Measurements from ENCODE around the gene NHP2.

Gene NHP2

GRCh38 chr5:178126556-178126955 lies 27.1 kb downstream of the NHP2 start:
- Histone ChIP-seq H3K4me3 (ENCODE audit: low read depth, low read length) (no peak overlapping the region), H3K4me1 (ENCODE audit: control insufficient read depth, insufficient read depth, low read length) (peaks cover 18% of the 10 kb centered on the region), H3K27me3 (ENCODE audit: control insufficient read depth, insufficient read depth, low read length) (no peaks in the 10 kb centered on the region), H3K36me3 (ENCODE audit: control insufficient read depth, insufficient read depth, low read length) (peaks cover 22% of the 10 kb centered on the region), H3K9ac (ENCODE audit: low read depth, low read length) (no peak overlapping the region), H3K9me3 (ENCODE audit: control insufficient read depth, insufficient read depth, low read length) (no peaks in the 10 kb centered on the region)

DNA sequence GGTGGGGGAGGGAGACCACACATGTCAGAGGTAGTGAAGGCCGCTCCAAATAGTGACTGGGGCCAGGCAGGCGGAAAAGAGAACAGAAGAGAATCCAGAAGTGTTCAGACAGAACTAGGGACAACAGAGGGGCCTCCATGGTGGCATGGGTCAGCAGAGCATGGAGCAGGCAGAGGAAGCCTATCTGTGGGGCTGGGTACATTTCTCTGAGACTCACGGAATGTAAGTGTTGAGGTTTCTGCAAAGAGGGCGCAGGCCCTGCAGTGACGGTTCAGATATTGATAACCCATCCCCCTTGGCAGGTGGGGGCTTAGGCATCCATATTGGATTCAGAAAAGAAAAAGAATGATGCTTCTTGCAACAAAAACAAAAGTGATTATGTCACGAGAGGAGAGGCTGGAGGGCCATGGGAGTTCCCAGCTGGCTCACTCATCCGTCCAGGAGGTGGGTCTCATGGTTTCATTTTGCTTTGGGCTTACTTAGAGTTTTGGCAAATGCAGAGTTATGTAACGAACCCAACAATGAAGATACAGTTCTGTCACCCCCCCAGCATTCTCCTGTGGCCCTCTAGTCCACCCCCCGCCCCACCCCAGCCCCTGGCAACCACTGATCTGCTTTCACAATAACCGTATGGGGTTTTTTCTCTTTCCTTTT lies 28.3 kb downstream of the NHP2 start:
- no peaks in the 10 kb centered on the region for H3K27me3 ChIP-seq (ENCODE audit: control insufficient read depth, insufficient read depth, low read length)
- peaks cover 18% of the 10 kb centered on the region for H3K4me1 ChIP-seq (ENCODE audit: control insufficient read depth, insufficient read depth, low read length)
- no peaks in the 10 kb centered on the region for H3K9me3 ChIP-seq (ENCODE audit: control insufficient read depth, insufficient read depth, low read length)
- H3K4me3 ChIP-seq (ENCODE audit: low read depth, low read length), result no peak overlapping the region
- peak overlapping the region; percentile 37 for H3K9ac ChIP-seq (ENCODE audit: low read depth, low read length)
- peaks cover 33% of the 10 kb centered on the region for H3K36me3 ChIP-seq (ENCODE audit: control insufficient read depth, insufficient read depth, low read length)

DNA sequence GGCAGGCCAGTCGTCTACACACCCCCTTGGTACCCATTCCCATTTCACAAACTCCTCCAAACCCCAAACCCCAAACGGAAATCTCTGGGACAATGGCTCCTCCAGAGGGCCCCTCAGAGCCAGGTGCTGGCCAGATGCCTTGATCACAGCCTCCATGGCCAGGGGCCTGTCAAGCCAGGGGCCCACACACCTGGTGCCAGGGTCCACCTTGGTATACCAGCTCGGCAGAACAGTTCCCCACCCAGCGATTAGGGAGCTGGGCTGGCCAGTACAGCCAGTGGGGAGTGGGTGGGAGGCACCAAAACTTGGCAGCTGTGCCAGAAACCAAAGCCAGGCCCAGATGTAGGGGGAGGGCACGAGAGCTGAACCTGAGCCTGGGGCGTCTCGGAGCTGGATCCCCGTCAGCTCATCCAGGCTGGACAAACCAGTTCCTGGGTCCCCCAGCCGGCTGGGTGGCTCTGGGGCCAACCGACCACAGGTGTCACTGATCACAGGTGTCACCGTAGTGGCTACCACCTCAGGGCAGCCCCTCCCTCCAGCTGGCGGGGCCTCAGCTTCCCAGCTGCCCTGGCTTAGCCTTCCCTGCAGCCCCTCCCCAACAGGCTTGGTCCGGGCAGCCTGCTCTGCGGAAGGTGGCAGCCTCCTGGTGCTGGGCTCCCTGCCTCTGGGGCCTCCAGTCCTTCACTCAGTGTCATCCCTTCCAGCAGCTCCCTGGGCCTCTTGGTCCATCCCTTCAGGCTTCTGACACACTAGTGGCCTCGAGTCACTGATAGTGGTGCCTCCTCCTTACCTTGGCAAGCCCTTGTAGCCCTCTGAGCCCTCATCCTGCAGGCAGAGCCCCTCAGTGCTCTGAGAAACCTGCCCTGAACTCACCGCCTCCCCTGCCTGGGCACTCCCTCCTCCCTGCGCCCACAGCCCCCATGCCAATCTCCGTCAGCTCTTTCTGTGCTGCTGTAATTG lies 29.4 kb downstream of the NHP2 start:
- H3K36me3 ChIP-seq (ENCODE audit: control insufficient read depth, insufficient read depth, low read length), result peaks cover 41% of the 10 kb centered on the region
- H3K27me3 ChIP-seq (ENCODE audit: control insufficient read depth, insufficient read depth, low read length), result no peaks in the 10 kb centered on the region
- H3K4me1 ChIP-seq (ENCODE audit: control insufficient read depth, insufficient read depth, low read length), result peaks cover 16% of the 10 kb centered on the region
- peak overlapping the region; percentile 24 for H3K9ac ChIP-seq (ENCODE audit: low read depth, low read length)
- H3K4me3 ChIP-seq (ENCODE audit: low read depth, low read length), result no peak overlapping the region
- no peaks in the 10 kb centered on the region for H3K9me3 ChIP-seq (ENCODE audit: control insufficient read depth, insufficient read depth, low read length)

DNA sequence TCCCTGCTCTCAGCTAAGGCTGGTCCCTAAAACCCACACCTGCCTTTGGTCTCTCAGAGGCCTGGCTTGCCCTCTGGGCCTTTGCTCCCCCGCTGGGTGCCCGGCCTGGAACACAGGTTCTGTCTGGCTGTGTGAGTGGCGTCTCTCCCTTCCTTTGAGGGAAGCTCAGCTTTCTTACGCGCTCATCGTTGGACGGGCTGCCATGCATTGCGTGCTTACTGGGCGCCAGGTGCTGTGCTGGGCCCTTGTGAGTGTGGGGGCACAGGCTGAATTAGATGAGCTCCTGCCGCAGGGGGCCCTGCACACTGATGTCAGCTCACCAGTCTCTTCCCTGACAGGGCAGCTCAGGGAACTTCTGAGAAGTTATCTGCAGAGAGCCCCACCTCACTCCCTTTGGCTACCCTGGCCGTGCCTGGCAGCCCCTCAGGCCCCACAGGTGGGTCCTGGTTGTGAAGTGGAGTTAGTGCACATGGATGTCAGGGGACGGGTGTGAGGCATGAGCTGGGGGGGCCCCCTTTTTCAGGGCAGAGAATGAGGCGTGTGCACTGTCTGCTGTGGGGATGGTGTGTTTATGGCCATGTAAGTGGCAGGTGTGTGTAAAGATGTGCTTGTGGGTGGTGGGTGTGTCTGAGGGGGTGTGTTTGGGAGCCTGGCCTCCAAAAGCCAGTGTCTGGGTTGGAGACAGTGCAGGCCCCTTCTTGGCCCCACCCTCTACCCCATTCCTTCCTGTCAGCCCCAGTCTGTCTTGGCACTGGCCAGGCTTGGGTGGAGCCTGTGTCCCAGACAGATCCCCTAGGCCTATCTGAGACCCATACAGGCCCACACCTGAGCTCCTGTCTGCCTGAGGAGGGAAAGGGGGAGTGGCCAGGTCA lies 30.4 kb downstream of the NHP2 start:
- Histone ChIP-seq H3K27me3 (ENCODE audit: control insufficient read depth, insufficient read depth, low read length) (no peaks in the 10 kb centered on the region), H3K4me1 (ENCODE audit: control insufficient read depth, insufficient read depth, low read length) (peaks cover 13% of the 10 kb centered on the region), H3K9ac (ENCODE audit: low read depth, low read length) (no peak overlapping the region), H3K4me3 (ENCODE audit: low read depth, low read length) (no peak overlapping the region), H3K9me3 (ENCODE audit: control insufficient read depth, insufficient read depth, low read length) (no peaks in the 10 kb centered on the region), H3K36me3 (ENCODE audit: control insufficient read depth, insufficient read depth, low read length) (peaks cover 41% of the 10 kb centered on the region)

DNA sequence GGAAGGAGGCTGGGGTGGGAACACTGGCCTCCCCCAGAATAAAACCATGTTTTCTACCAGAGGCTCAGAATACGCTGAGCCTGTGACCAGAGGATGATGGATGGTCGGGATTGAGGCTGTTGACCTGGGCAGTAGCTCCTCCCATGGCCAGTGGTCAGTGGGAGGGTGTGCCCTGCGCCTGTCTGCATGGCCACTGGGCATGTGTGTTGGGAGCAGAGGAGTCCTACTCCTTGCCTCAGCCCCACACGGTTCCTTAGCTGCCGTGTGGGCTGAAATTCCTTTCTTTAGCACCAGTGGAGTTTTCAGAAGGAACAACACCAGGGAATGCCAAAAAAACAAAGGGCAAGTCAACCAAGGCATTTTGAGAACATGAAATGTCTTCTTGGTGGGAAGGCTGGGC lies 31.3 kb downstream of the NHP2 start:
- Histone ChIP-seq H3K27me3 (ENCODE audit: control insufficient read depth, insufficient read depth, low read length) (no peaks in the 10 kb centered on the region), H3K9me3 (ENCODE audit: control insufficient read depth, insufficient read depth, low read length) (no peaks in the 10 kb centered on the region), H3K4me3 (ENCODE audit: low read depth, low read length) (no peak overlapping the region), H3K4me1 (ENCODE audit: control insufficient read depth, insufficient read depth, low read length) (peaks cover 12% of the 10 kb centered on the region), H3K36me3 (ENCODE audit: control insufficient read depth, insufficient read depth, low read length) (peaks cover 41% of the 10 kb centered on the region), H3K9ac (ENCODE audit: low read depth, low read length) (no peak overlapping the region)

- Histone ChIP-seq H3K9ac (ENCODE audit: low read depth, low read length) (no peak overlapping the region), H3K36me3 (ENCODE audit: control insufficient read depth, insufficient read depth, low read length) (peaks cover 41% of the 10 kb centered on the region), H3K9me3 (ENCODE audit: control insufficient read depth, insufficient read depth, low read length) (no peaks in the 10 kb centered on the region), H3K4me3 (ENCODE audit: low read depth, low read length) (no peak overlapping the region), H3K27me3 (ENCODE audit: control insufficient read depth, insufficient read depth, low read length) (no peaks in the 10 kb centered on the region), H3K4me1 (ENCODE audit: control insufficient read depth, insufficient read depth, low read length) (peaks cover 10% of the 10 kb centered on the region)
These were observed 32.1 kb downstream of the NHP2 start for GRCh38 chr5:178121391-178122276.

- Histone ChIP-seq H3K36me3 (ENCODE audit: control insufficient read depth, insufficient read depth, low read length) (peaks cover 41% of the 10 kb centered on the region), H3K9ac (ENCODE audit: low read depth, low read length) (peak overlapping the region; percentile 24), H3K9me3 (ENCODE audit: control insufficient read depth, insufficient read depth, low read length) (no peaks in the 10 kb centered on the region), H3K4me1 (ENCODE audit: control insufficient read depth, insufficient read depth, low read length) (peaks cover 16% of the 10 kb centered on the region), H3K4me3 (ENCODE audit: low read depth, low read length) (no peak overlapping the region), H3K27me3 (ENCODE audit: control insufficient read depth, insufficient read depth, low read length) (no peaks in the 10 kb centered on the region)
These were observed 32.9 kb downstream of the NHP2 start for GRCh38 chr5:178120607-178121357.

- peaks cover 16% of the 10 kb centered on the region for H3K4me1 ChIP-seq (ENCODE audit: control insufficient read depth, insufficient read depth, low read length)
- no peaks in the 10 kb centered on the region for H3K9me3 ChIP-seq (ENCODE audit: control insufficient read depth, insufficient read depth, low read length)
- no peaks in the 10 kb centered on the region for H3K27me3 ChIP-seq (ENCODE audit: control insufficient read depth, insufficient read depth, low read length)
- no peak overlapping the region for H3K4me3 ChIP-seq (ENCODE audit: low read depth, low read length)
- H3K36me3 ChIP-seq (ENCODE audit: control insufficient read depth, insufficient read depth, low read length), result peaks cover 41% of the 10 kb centered on the region
- H3K9ac ChIP-seq (ENCODE audit: low read depth, low read length), result peak overlapping the region; percentile 24
These were observed 33.6 kb downstream of the NHP2 start for GRCh38 chr5:178119915-178120606.

- H3K9ac ChIP-seq (ENCODE audit: low read depth, low read length), result no peak overlapping the region
- H3K36me3 ChIP-seq (ENCODE audit: control insufficient read depth, insufficient read depth, low read length), result peaks cover 35% of the 10 kb centered on the region
- no peaks in the 10 kb centered on the region for H3K9me3 ChIP-seq (ENCODE audit: control insufficient read depth, insufficient read depth, low read length)
- peaks cover 21% of the 10 kb centered on the region for H3K4me1 ChIP-seq (ENCODE audit: control insufficient read depth, insufficient read depth, low read length)
- no peak overlapping the region for H3K4me3 ChIP-seq (ENCODE audit: low read depth, low read length)
- H3K27me3 ChIP-seq (ENCODE audit: control insufficient read depth, insufficient read depth, low read length), result no peaks in the 10 kb centered on the region
These were observed 35.6 kb downstream of the NHP2 start for GRCh38 chr5:178117923-178118701.
